B cell (primary cell): ENCODE measurements around the gene LRRTM3. TPM values are rescaled to one million over a fixed set of nuclear protein-coding genes. Genes with fewer than 3 reads are reported as not detected.

Source experiments
- ATAC-seq: fragments of 200-7000 bp; cut with Tn5 transposase; one replicate; pipeline ENCODE4 v1.10.0; 2021; ENCODE audit warnings: low read depth, mild to moderate bottlenecking, moderate number of reproducible peaks, moderate library complexity
- CTCF ChIA-PET: fragments of 350-600 bp; sonication (Branson Sonifier 250); formaldehyde crosslinking; loops from one replicate; lab custom pipeline; 2021; ENCODE audit warnings: antibody characterized with exemption, inconsistent platforms; lab: Charles Lee
- POLR2A ChIA-PET: fragments of 350-600 bp; sonication (Branson Sonifier 250); formaldehyde crosslinking; loops from one replicate; lab custom pipeline; 2021; ENCODE audit warnings: antibody characterized with exemption; lab: Charles Lee
- DNase-seq: peaks from one replicate; pipeline ENCODE4 v3.0.0; 2013
- H2AFZ ChIP-seq: 2 replicates; pipeline ENCODE4 v1.6.1; 2012; ENCODE audit warnings: mild to moderate bottlenecking, low read depth, low read length; ENCODE audit not compliant: insufficient read depth, poor library complexity, severe bottlenecking
- H3K27ac ChIP-seq, 2 donors: 1 replicate in 1 of 2; 2 replicates in 1 of 2; pipeline ENCODE4 v1.5.1; 2012 to 2013; ENCODE audit warnings: low read length in 2 of 2, mild to moderate bottlenecking in 2 of 2, moderate library complexity in 1 of 2
- H3K27me3 ChIP-seq, 4 experiments: fragments of 200-600 bp in 1 of 4; sonication (generic) in 1 of 4; replicated peaks in 1 of 4; 1 replicate in 2 of 4; 2 replicates in 2 of 4; pipeline versions ENCODE4 v1.6.1 to v1.7.0; 2013 to 2016; ENCODE audit warnings: low read length in 3 of 4, mild to moderate bottlenecking in 2 of 4, mixed read lengths in 1 of 4, moderate library complexity in 1 of 4; ENCODE audit not compliant: insufficient read depth in 4 of 4, control insufficient read depth in 3 of 4; ENCODE audit errors: control extremely low read depth in 1 of 4
- H3K36me3 ChIP-seq, 2 experiments: replicated peaks in 1 of 2; 1 replicate in 1 of 2; 2 replicates in 1 of 2; pipeline versions ENCODE4 v1.6.1 to v1.7.1; 2013; ENCODE audit warnings: low read length in 1 of 2; ENCODE audit not compliant: insufficient read depth in 2 of 2, control insufficient read depth in 1 of 2; ENCODE audit errors: control extremely low read depth in 1 of 2, extremely low read depth in 1 of 2
- H3K4me1 ChIP-seq, 2 donors: fragments of 200-600 bp in 1 of 2; sonication (generic) in 1 of 2; 1 replicate in 1 of 2; 2 replicates in 1 of 2; pipeline versions ENCODE4 v1.5.1 to v1.6.1; 2013 to 2017; ENCODE audit warnings: low read length in 2 of 2; ENCODE audit not compliant: control insufficient read depth in 2 of 2, insufficient read depth in 2 of 2
- H3K4me2 ChIP-seq: replicated peaks from 2 replicates; pipeline ENCODE3; 2012; ENCODE audit warnings: mild to moderate bottlenecking, low read depth, low read length; ENCODE audit not compliant: poor library complexity, severe bottlenecking
- H3K4me3 ChIP-seq, 5 experiments: fragments of 200-600 bp in 1 of 5; sonication (generic) in 1 of 5; 1 replicate in 3 of 5; 2 replicates in 2 of 5; pipeline versions ENCODE4 v1.5.1 to v1.7.0; 2011 to 2016; ENCODE audit warnings: low read length in 4 of 5, mild to moderate bottlenecking in 4 of 5, low read depth in 2 of 5, control low read depth in 1 of 5, moderate library complexity in 1 of 5; ENCODE audit not compliant: insufficient read depth in 1 of 5; ENCODE audit errors: control extremely low read depth in 1 of 5, extremely low read depth in 1 of 5
- H3K79me2 ChIP-seq: fragments of 200-600 bp; sonication (generic); one replicate; pipeline ENCODE4 v1.6.0; 2016; ENCODE audit warnings: low read length; ENCODE audit not compliant: control insufficient read depth, insufficient read depth
- H3K9ac ChIP-seq: fragments of 200-600 bp; sonication (generic); 2 replicates; pipeline ENCODE4 v1.6.1; 2017; ENCODE audit warnings: mild to moderate bottlenecking, low read length, moderate library complexity
- H3K9me3 ChIP-seq, 3 donors: one replicate each; pipeline versions ENCODE4 v1.6.1 to v1.7.1; 2013; ENCODE audit warnings: low read length in 2 of 3; ENCODE audit not compliant: control insufficient read depth in 2 of 3, insufficient read depth in 1 of 3; ENCODE audit errors: control extremely low read depth in 1 of 3
- H4K20me1 ChIP-seq: 2 replicates; pipeline ENCODE4 v1.6.0; 2012; ENCODE audit warnings: mild to moderate bottlenecking, low read length; ENCODE audit not compliant: insufficient read depth, control insufficient read depth, poor library complexity, severe bottlenecking
- H3K27ac Mint-ChIP-seq: one replicate; pipeline ENCODE4 v1.8.0; 2021; ENCODE audit warnings: mixed read lengths
- H3K27me3 Mint-ChIP-seq: one replicate; pipeline ENCODE4 v1.8.0; 2021; ENCODE audit warnings: mixed read lengths
- H3K4me1 Mint-ChIP-seq: one replicate; pipeline ENCODE4 v1.8.0; 2021; ENCODE audit warnings: mixed read lengths
- H3K4me3 Mint-ChIP-seq: one replicate; pipeline ENCODE4 v1.8.0; 2021; ENCODE audit warnings: mixed read lengths
- H3K9me3 Mint-ChIP-seq: one replicate; pipeline ENCODE4 v1.8.0; 2022; ENCODE audit warnings: mixed read lengths; ENCODE audit not compliant: insufficient read depth
- EZH2 ChIP-seq: IDR thresholded peaks from 2 replicates; pipeline ENCODE4 v1.6.1; 2012; ENCODE audit warnings: borderline replicate concordance, low read depth, mild to moderate bottlenecking, moderate library complexity, low read length; ENCODE audit not compliant: insufficient read depth, poor library complexity, severe bottlenecking
- WGBS: methylation state at CpG from one replicate; pipeline ENCODE4 v1.1.5; 2013; ENCODE audit warnings: missing lambda C conversion rate; ENCODE audit not compliant: insufficient coverage; 5-methylcytosine and 5-hydroxymethylcytosine counted together
- intact Hi-C: fragments of 100-400 bp; cut with micrococcal nuclease; formaldehyde crosslinking; loops from one replicate; pipeline ENCODE4 v1.10.0; 2022
- polyA plus RNA-seq: library from polyadenylated mRNA; depleted of rRNA; stranded (reverse); fragments of >200 nt; gene quantifications from 2 replicates; pipeline ENCODE4 v1.2.3, GENCODE V29; 2012
- total RNA-seq, 2 donors: library from RNA; stranded (reverse); fragments of 120-200 nt in 1 of 2; gene quantifications; 1 replicate in 1 of 2; 2 replicates in 1 of 2; pipeline versions ENCODE4 v1.2.3 to v1.2.4, GENCODE V29; 2013 to 2022
- TF ChIP-seq, protein P1 (sequence below): fragments of 200-600 bp; IDR thresholded peaks from one replicate; pipeline ENCODE4 v1.8.0; 2022; ENCODE audit warnings: antibody characterized with exemption, mild to moderate bottlenecking

LRRTM3 gene
- total and polyA plus RNA-seq, 2 donors (not counting 1 experiment from before 2014, with no cell fraction given), result not detected

GRCh38 chr10:66951896-66952295, 26.1 kb downstream of the LRRTM3 start:
- H3K4me2 ChIP-seq, result no peak overlapping the region
- H4K20me1 ChIP-seq, result no peaks in the 10 kb centered on the region
- no peaks in the 10 kb centered on the region for H3K9me3 ChIP-seq
- ChIA-PET POLR2A (no interaction called here), CTCF (no interaction called here)
- no peak for TF ChIP-seq EZH2
- TF ChIP-seq, protein P1, sequence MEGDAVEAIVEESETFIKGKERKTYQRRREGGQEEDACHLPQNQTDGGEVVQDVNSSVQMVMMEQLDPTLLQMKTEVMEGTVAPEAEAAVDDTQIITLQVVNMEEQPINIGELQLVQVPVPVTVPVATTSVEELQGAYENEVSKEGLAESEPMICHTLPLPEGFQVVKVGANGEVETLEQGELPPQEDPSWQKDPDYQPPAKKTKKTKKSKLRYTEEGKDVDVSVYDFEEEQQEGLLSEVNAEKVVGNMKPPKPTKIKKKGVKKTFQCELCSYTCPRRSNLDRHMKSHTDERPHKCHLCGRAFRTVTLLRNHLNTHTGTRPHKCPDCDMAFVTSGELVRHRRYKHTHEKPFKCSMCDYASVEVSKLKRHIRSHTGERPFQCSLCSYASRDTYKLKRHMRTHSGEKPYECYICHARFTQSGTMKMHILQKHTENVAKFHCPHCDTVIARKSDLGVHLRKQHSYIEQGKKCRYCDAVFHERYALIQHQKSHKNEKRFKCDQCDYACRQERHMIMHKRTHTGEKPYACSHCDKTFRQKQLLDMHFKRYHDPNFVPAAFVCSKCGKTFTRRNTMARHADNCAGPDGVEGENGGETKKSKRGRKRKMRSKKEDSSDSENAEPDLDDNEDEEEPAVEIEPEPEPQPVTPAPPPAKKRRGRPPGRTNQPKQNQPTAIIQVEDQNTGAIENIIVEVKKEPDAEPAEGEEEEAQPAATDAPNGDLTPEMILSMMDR, result no peak
- H2AFZ ChIP-seq, result no peak overlapping the region
- H3K27ac ChIP-seq, result no peak overlapping the region
- no peak overlapping the region for H3K4me3 Mint-ChIP-seq
- no peaks in the 10 kb centered on the region for H3K36me3 ChIP-seq
- H3K4me3 ChIP-seq, result no peak overlapping the region
- no peaks in the 10 kb centered on the region for H3K4me1 Mint-ChIP-seq
- no peaks in the 10 kb centered on the region for H3K4me1 ChIP-seq
- intact Hi-C loops, result no loop called here
- ATAC-seq (no peak), DNase-seq (no peak)
- WGBS, result no CpG with 5 or more reads among the region's 2 CpGs
- H3K27ac Mint-ChIP-seq, result no peak overlapping the region
- no peaks in the 10 kb centered on the region for H3K79me2 ChIP-seq
- H3K9ac ChIP-seq, result no peak overlapping the region
- H3K27me3 Mint-ChIP-seq, result no peaks in the 10 kb centered on the region
- no peaks in the 10 kb centered on the region for H3K27me3 ChIP-seq
- H3K9me3 Mint-ChIP-seq, result no peaks in the 10 kb centered on the region

DNA sequence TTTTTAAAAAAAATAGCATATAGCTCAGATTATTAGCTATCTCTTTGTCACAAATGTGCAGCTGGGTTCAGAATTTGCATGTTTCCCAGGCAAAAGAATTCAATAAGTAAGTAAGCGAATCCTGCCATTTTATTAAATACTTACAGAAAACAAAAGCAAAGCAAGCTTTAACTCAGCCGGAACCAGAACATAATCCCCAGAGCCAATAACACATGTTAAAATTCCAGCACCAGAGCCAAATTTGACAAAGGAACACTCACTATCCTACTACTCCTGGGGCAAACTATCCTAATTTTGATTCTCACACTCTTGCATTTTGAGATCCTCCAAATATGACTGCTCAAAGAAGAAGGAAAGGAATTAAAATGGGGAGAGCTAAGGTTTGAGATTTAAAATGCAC, 32.6 kb downstream of the LRRTM3 start:
- Histone ChIP-seq H3K9ac (no peak overlapping the region), H2AFZ (no peak overlapping the region), H3K9me3 (no peaks in the 10 kb centered on the region), H3K4me1 (no peaks in the 10 kb centered on the region), H3K27ac (no peak overlapping the region), H3K36me3 (no peaks in the 10 kb centered on the region), H3K4me2 (no peak overlapping the region), H3K4me3 (no peak overlapping the region), H3K27me3 (no peaks in the 10 kb centered on the region), H4K20me1 (no peaks in the 10 kb centered on the region), H3K79me2 (no peaks in the 10 kb centered on the region)
- DNase-seq, result no peak
- POLR2A ChIA-PET, result no interaction called here
- TF ChIP-seq EZH2, result no peak
- TF ChIP-seq, protein P1, result no peak
- H3K4me1 Mint-ChIP-seq, result no peaks in the 10 kb centered on the region
- no peak for ATAC-seq
- CTCF ChIA-PET, result no interaction called here
- H3K4me3 Mint-ChIP-seq, result no peak overlapping the region
- intact Hi-C loops, result no loop called here
- H3K9me3 Mint-ChIP-seq, result no peaks in the 10 kb centered on the region
- H3K27me3 Mint-ChIP-seq, result no peaks in the 10 kb centered on the region
- 100% methylated on average over 2 of the region's 2 CpGs for WGBS
- no peak overlapping the region for H3K27ac Mint-ChIP-seq
